SK-MEL-5 (cell line): Measurements from ENCODE around the gene MRPL40. TPM values are rescaled to one million over a fixed set of nuclear protein-coding genes. Genes with fewer than 3 reads are reported as not detected.

Experiments used
- DNase-seq: peaks from one replicate; pipeline ENCODE4 v3.0.0-alpha.2; 2016; ENCODE audit warnings: low read depth, low spot score
- in situ Hi-C: cut with HindIII; loops from 2 replicates; pipeline ENCODE4 v1.10.0; 2016; ENCODE audit warnings: low sequenced_read_pairs, high pct_unique_total_duplicates, low pct_unique_long_range_greater_than_20kb
- total RNA-seq: library from RNA; depleted of rRNA; stranded (reverse); fragments of >200 nt; shearing (Covaris generic); gene quantifications from 2 replicates; pipeline ENCODE4 v1.2.3, GENCODE V29; 2014

Gene MRPL40
- total RNA-seq, 1 experiment from 2014 or later = 106 TPM

DNA sequence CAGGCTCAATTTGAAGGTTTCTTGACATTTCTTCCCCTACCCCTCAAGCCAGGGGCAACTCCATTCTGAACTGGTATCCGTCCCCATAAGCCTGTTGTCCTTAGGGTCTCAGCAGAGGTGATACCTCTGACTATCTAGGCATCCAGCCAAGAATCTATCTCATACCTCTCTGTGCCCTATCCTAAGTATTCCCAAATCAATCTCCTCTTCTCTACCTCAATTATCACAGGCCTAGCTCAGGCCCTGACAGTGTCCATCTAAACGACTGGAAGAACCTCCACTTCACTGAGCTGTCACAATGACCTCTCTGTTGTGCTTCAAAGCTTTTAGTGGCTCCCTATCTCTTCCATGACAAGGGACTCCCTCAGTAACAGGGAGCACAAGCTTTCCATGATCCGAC, 27.7 kb upstream of the MRPL40 start:
- in situ Hi-C loops = no loop called here
- no peak for DNase-seq

DNA sequence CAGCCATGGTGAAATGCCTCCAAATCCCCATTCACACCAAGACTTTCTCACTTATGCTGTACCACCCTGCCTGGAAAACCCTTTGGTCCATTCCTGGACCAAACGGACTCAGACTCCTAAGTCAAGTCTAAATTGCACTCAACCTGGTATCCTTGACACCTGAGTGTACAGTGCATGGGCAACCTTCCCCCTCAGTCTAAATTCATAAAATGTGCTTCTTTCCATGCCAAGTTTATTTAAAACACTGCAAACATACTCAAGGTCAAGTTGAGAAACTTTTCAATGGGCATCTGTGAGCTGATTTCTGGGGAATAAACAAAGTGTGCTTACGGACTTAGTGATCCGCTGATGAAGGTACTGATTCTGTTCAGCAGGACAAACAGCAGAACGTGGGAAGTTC, 27.2 kb upstream of the MRPL40 start:
- in situ Hi-C loops = no loop called here
- no peak for DNase-seq

DNA sequence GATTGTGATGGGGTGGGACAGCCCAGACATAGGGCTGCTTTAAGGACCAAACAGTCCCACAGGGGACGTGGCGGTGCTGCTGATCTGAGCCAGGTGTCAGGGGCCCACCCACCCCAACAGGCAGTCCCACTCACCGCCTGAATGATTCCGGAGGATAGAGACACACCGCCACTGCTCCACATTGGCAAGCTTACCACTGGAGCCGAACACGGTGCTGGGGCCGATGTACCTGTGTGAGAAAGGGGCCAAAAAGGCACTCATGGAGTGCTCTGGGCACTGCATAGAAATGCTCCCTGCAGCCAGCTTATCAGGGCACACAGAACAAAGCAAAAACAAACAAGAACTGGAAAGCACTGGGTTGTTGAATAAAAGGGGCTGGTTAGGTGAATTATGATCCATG, 26.7 kb upstream of the MRPL40 start:
- no peak for DNase-seq
- in situ Hi-C loops = no loop called here

DNA sequence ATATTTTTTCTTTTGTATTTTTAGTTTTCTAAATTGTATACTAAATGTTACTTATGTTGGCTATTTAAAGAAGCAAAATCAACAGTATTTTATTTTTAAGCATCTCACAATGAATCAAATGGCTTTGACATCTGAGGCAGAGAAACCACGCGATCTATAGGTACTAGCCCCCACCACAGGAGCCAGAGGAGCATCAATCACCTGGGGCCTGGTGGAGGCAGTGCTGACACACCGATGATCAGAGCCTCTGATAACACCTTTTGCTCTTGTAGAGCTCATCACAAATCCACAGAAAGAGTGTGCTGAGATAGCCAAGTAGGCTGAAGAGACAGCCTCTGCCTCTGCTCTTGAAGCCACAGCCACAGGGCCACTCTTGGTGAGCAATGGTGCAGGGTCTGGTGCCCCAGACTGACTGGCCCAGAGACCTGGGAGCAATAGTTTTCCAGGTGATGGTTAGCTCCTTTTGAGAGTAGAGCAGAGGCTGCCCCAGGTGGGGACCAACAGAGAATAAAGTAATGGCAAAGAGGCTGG, 26.0 kb upstream of the MRPL40 start:
- in situ Hi-C loops = no loop called here
- DNase-seq = no peak

DNA sequence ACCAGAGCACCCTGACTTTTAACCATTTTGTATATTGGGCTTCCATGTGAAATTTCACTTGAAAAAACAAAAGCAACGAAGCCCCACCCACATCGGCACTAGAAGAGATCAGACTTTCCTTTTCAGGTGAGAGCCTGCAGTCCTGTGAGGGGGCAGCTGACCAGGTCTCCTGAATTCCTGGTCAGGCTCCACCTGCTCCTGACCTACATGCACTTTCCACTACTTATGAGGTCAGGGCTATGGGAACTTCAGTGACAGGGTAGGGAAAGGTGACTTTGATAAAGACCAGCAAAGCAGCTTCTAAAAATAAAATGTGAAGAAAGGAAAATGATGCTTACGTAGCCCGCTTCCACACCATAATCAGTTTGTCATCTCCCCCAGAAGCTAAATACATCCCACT, 25.5 kb upstream of the MRPL40 start:
- in situ Hi-C loops = no loop called here
- no peak for DNase-seq

DNA sequence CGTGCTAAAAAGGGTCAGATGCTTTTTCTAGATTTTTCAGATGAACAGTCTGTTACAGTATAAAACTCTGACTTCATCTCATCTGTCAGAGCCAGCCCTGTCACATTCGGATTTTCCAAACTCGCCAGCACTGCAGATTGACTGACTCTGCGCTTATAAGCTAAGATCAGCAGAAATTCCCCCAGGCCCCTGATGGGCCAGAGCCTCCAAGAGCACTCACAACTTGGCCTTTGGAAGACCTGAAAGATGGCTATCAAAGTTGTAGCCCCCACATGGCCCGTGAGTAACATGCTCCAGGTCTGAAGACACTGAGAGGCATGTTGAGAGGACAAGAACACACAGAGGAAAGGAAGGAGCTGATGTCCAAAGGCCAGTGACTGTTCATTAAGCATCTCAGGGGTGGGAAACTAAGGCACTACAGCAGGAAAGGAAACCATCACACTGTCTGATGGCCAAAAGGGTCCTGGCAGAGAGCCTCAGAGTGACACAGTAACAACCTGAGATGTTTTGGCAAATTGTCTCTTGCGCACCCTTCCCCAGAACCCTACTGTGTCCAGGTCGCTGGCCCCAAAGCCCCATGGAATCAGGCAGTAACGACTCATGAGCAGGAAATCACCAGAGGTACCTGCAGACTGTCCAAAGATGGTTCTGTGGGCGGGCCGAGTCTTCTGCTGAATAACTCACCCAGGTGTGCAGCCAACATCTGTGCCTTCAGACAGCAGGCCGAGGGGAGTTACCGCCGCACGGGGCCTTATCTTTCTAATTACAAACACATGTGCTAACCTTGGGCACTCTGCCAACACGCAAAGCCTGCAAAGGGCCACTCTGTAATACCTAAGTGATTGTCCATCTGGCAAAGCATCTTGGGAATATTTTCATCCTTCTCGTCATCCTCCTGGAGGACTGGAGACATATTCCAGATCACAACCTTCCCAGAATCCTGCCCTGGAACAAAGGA, 24.4 kb upstream of the MRPL40 start:
- DNase-seq = no peak
- in situ Hi-C loops = no loop called here

DNA sequence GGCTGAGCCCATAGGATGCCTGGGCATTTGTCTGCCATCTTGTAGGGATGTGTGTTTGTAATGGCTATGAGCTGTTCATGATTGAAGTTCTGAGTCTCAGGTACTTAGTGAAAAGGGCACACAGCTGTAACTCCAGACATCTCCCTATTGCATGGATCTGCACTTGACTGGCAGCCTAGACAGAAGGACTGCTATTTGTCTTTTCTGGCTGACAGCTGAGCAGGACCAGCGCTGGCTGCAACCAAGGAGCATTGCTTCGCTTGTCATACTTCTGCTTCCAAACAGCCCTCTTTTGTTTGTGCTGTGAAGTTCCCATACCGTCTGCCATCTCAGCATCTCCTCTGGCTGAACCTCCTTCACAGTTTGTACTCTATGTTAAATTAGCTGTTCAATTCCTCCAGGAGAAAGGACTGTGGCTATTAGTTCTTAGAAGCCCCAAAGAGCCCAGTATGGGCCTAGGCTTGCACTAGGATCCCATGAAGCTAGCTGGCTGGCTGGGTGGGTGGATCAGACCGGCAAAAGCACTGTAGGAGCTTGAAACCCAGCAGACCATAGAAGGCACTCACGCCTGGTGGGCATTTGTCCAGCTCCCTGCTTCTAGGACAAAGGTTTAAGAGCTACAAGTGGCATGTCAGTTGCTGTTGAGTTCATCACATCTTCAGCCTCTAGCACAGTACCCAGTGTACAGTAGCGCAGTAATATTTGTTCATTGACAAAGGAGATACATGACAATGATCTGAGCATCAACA, 21.2 kb upstream of the MRPL40 start:
- in situ Hi-C loops = no loop called here

DNA sequence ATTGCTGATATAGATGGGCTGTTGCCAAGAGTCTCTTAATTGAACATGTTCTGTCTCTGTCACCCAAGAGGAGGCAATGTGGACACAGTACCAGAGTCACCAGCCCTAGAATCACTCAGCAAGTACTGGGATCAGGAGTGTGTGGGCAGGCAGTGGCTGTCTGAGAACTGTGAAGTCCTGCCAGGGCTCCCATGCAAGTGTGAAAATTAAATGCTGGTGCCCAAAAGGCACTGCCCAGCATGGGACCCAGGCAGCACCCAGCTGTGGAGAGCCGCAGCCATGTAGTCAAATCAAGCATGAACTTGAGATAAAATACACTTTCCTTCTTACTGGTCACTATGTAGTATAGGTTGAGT, 20.7 kb upstream of the MRPL40 start:
- in situ Hi-C loops = no loop called here
- DNase-seq = no peak

More for the DNA sequence above, 21.2 kb upstream of the MRPL40 start:
- DNase-seq = no peak

DNA sequence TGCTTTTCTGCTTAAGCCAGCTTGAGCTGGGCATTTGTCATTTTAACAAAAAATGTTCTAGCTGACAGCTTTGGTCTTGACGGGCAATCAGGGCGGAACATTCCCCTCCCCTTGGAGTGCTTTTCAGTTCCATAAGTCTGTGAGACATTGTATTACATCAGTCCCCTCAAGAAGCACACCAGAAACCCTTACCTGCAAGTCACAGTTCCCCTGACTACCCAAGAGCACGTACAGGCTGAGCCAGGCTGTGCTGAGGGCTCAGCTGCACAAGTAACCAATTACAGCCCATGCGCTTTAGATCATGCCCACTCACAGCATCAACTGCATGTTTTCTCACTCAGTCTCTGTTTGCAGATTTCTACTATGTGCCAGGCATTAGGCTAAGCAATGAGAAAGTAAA, 19.9 kb upstream of the MRPL40 start:
- no peak for DNase-seq
- in situ Hi-C loops = no loop called here

DNA sequence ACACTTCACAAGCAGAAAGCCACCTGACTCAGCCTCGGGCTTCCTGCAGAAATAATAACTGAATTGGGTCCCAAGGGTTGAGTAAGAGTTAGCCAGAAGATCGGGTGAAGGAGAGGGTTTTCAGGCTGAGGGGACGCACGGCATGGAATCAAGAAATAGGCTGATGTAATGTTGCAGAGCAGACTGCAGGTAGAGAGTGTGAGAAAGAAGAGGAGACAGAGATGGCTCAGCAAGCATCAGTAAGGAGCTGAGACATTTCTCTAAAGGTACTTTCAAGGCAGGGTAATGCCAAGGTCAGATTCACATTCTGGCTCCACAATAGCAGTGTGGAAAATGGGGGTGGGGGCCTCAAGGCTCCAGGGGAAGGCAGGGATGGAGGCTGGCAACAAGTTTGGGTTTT, 19.4 kb upstream of the MRPL40 start:
- DNase-seq = no peak
- in situ Hi-C loops = no loop called here

DNA sequence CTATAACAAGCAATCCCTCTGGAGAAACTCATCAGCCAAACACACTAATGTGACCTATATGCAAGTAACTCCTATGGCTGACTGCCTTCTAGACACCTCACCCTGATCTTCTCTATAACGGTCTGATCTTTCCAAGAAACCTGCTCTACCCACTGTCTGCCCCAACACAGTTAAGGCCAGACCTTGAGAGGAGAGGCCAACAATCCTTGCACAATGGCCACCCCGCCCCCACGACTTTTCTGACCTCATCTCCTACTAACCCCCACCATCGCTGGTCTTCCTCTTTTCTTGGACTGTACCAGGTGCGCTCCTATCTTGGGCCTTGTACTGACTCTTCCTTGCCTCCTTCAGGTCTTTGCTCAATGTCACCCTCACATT, 13.3 kb upstream of the MRPL40 start:
- in situ Hi-C loops = no loop called here
- no peak for DNase-seq

DNA sequence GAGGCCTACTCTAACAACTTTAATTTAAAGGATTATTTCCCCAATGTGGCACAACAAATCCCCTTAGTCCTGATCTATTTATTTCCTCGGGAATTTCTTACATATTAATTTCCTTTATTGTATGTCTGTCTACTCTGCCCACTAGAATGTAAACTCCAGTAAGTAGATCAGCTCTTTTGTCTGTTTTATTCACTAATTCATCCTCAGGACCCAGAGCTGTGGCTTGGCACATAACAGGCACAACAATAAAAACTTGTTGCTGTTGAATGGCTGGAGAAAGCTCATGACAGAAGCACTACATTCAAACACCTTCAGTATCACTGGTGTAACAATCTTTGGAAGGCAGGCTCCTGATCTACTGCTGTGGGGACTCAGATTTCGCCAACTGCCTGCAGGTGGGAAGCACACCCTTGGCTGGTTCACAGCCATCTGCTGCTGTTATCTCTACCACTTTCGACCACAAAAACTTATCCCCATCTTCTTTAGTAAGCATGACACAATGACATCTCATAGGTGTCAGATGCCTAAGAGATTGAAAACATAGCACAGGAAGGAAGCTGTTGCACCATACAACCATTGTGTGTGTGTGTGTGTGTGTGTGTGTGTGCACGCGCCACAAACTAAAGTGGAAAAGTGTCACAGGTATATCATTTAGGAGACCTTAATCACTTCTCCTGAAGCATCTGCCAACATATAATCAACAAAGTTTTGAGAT, 12.7 kb upstream of the MRPL40 start:
- in situ Hi-C loops = no loop called here
- no peak for DNase-seq

DNA sequence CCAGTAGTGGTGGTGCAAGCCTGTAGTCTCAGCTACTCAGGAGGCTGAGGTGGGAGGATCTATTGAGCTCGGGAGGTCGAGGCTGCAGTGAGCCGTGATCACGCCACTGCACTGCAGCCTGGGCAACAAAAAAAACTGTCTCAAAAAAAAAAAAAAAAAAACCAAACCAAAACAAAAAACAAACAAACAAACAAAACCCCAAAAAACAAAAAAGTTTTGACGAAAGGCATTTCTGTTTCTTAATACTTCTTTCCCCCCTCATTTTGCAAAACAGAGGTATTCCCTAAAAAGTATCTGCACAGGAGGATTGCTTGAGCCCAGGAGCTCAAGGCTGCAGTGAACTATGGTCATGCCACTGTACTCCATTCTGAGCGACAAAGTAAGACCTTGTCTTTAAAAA, 12.0 kb upstream of the MRPL40 start:
- no peak for DNase-seq
- in situ Hi-C loops = no loop called here

DNA sequence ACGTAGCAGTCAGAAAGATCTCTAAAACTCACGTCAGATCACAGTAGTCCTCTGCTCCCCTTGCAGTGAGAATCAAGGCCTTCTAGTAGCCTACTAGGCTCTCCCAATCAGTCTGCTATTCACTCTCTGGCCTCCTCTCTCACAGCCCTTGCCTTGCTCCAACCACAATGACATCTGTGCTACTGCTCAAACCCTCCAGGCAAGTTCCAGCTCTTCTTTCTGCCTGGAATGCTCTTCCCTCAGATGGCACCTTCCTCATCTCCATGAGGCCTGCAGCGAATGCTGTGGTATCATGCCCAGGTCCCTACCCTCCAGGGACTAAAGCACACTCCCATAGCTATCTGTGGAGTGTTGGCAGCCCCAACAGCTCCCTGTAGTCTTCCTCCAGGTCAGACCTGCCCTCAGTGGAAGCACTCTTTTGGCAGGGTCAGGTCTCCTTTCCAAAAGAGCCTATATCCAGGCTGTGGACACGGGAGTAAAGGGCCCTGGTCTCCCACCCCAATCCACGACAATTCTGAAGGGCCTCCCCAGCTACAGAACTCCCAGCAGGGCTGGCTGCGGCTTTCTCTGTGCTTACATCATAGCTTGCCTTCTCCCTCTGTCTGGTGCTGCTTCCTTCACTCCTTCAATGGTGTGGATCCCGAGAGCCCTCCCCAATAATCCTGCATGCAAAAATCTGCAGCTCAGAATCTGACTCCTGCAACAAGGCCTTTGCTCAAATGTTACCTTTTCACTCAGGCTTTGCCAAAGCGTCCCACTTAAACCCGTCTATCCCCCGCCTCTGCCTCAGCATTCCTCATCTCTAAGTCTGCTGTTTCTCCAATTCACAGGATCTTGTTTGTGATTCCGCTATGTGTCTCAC, 9.7 kb upstream of the MRPL40 start:
- no peak for DNase-seq
- in situ Hi-C loops = no loop called here

DNA sequence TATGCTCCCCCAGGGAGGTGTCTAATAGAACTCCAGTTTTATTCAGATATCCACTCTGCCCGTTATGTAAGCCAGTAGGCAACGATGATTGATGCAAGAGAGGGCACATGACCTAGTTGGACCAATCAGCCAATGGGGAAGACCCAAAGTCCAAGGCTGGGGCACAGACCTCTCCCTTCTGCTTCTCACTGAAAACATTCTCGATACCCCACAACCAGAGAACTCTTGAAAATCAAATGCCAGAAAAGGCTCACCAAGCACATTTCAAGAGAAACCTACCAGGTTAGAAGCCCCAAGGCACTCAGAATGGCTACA, 8.2 kb upstream of the MRPL40 start:
- in situ Hi-C loops = no loop called here
- no peak for DNase-seq

DNA sequence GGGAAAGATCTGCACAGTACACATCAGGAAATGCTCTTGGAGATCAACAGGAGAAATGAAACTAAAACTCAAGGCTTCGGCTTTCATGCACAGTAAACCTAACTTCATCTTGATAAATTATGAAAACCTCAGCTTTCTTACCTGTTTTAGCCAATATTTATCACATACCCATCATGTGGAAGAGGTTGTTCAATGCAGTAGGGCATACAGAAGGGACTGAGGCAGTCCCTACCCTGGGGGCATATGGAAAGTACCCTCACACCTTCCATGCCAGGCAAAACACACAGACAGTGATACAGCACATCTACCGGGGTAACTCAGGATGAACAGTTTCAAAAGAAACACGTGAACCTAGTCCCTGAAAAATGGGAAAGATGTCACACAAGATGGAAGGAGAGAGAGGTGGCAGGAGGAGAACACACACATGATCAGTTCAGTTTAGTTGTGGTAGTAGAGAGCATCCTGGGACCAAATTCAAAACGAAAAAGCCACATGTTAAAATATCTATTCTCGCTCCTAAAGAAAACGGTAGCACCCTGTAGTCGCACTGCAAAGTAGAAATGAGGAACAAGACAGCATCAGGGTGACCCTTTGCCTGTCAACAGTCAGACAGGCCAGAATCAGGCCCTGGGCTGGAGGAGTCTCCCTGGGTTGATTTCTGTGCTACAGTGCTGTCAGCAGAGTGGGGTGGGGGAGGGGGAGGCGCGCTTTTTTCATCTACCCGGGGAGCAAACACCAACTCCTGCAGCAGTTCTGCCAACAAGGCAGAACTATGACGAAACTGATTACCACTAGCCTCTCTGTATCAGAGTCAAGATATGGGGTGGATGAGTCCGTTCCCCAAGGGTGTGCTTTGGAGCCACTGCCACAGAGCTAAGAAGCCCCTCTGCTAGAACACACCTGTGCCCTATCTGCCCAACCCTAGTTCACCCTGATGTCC, 2.1 kb upstream of the MRPL40 start:
- DNase-seq = peak; percentile 26
- in situ Hi-C loops = no loop called here
